MV-4-11 (cell line): ENCODE data around the gene NEURL2.

Experiments used
- DNase-seq: peaks from one replicate; lab custom pipeline; 2025; lab: John Stamatoyannopoulos, UW

NEURL2 gene

GRCh38 chr20:45842169-45842812, 48.7 kb downstream of the NEURL2 start:
- peak; percentile 88 for DNase-seq

- DNase-seq, result no peak
These were observed 49.4 kb downstream of the NEURL2 start for GRCh38 chr20:45841407-45842129.

GRCh38 chr20:45840700-45841198, 50.3 kb downstream of the NEURL2 start:
- DNase-seq, result no peak
